Nephron progenitor cell (in vitro differentiated cells): ENCODE data around the gene SENP8.
"Not testable (repeated sequence)": the region's sequence is repeated elsewhere in the genome, so short reads cannot be mapped to it uniquely, and the experiment has no call there.

Experiments used
- DNase-seq: peaks from one replicate; pipeline ENCODE4 v3.0.0; 2021
- H3K27ac Mint-ChIP-seq: 2 replicates; pipeline ENCODE4 v1.8.0; 2021; ENCODE audit warnings: mild to moderate bottlenecking, moderate library complexity, mixed read lengths
- H3K27me3 Mint-ChIP-seq: 2 replicates; pipeline ENCODE4 v1.8.0; 2021; ENCODE audit warnings: mild to moderate bottlenecking, low read depth, mixed read lengths; ENCODE audit not compliant: poor library complexity
- H3K36me3 Mint-ChIP-seq: 2 replicates; pipeline ENCODE4 v1.8.0; 2021; ENCODE audit warnings: low read depth, mixed read lengths
- H3K4me1 Mint-ChIP-seq: 2 replicates; pipeline ENCODE4 v1.8.0; 2021; ENCODE audit warnings: mixed read lengths
- H3K4me3 Mint-ChIP-seq: 2 replicates; pipeline ENCODE4 v1.8.0; 2021; ENCODE audit warnings: mild to moderate bottlenecking, moderate library complexity, mixed read lengths
- H3K9me3 Mint-ChIP-seq: 2 replicates; pipeline ENCODE4 v1.8.0; 2021; ENCODE audit warnings: mild to moderate bottlenecking, moderate library complexity, mixed read lengths
- CTCF ChIP-seq: fragments of 200-600 bp; sonication (generic); IDR thresholded peaks from 2 replicates; pipeline ENCODE4 v1.5.0; 2021; ENCODE audit warnings: antibody characterized with exemption

Gene SENP8

GRCh38 chr15:72118017-72118978, at the start of gene SENP8, which contains the start of gene MYO9A:
TSS of gene SENP8 (plus strand) at chr15:72118403. CDS start at chr15:72139624, 21,221 bp downstream.
TSS of gene MYO9A (minus strand) at chr15:72118150. CDS start at chr15:72046563, 71,587 bp downstream.
- no peaks in the 10 kb centered on the region for H3K36me3 Mint-ChIP-seq
- H3K9me3 Mint-ChIP-seq: no peaks in the 10 kb centered on the region
- TF ChIP-seq CTCF: no peak
- DNase-seq: peak; percentile 98
- H3K27ac Mint-ChIP-seq: peak within 1 kb of the TSS; percentile 97
- peaks cover 53% of the 10 kb centered on the region for H3K4me1 Mint-ChIP-seq
- peaks cover 7% of the 10 kb centered on the region for H3K27me3 Mint-ChIP-seq
- peak within 1 kb of the TSS; percentile 97 for H3K4me3 Mint-ChIP-seq

GRCh38 chr15:72068856-72069255, 49.3 kb upstream of the SENP8 start:
- no peak for DNase-seq
- Mint-ChIP-seq H3K36me3 (no peaks in the 10 kb centered on the region), H3K9me3 (peaks cover 2% of the 10 kb centered on the region), H3K27ac (peak overlapping the region; percentile 51), H3K27me3 (no peaks in the 10 kb centered on the region), H3K4me1 (no peaks in the 10 kb centered on the region), H3K4me3 (no peak overlapping the region)
- no peak for TF ChIP-seq CTCF

GRCh38 chr15:72070817-72071447, 47.3 kb upstream of the SENP8 start:
- Mint-ChIP-seq H3K4me3 (no peak overlapping the region), H3K9me3 (no peaks in the 10 kb centered on the region), H3K36me3 (no peaks in the 10 kb centered on the region), H3K27me3 (peaks cover 3% of the 10 kb centered on the region), H3K27ac (no peak overlapping the region), H3K4me1 (no peaks in the 10 kb centered on the region)
- TF ChIP-seq CTCF: no peak
- no peak for DNase-seq

- H3K27ac Mint-ChIP-seq, H3K27me3 Mint-ChIP-seq, H3K4me3 Mint-ChIP-seq, DNase-seq, H3K36me3 Mint-ChIP-seq, H3K9me3 Mint-ChIP-seq, H3K4me1 Mint-ChIP-seq: not testable (repeated sequence)
Measured at GRCh38 chr15:72071448-72071825, 46.8 kb upstream of the SENP8 start.

- H3K9me3 Mint-ChIP-seq: no peaks in the 10 kb centered on the region
- no peaks in the 10 kb centered on the region for H3K4me1 Mint-ChIP-seq
- H3K27me3 Mint-ChIP-seq: peaks cover 4% of the 10 kb centered on the region
- H3K4me3 Mint-ChIP-seq: no peak overlapping the region
- no peak for TF ChIP-seq CTCF
- no peaks in the 10 kb centered on the region for H3K36me3 Mint-ChIP-seq
- DNase-seq: no peak
- no peak overlapping the region for H3K27ac Mint-ChIP-seq
Measured at GRCh38 chr15:72074335-72075060, 43.7 kb upstream of the SENP8 start.

GRCh38 chr15:72077950-72078349, 40.3 kb upstream of the SENP8 start:
- Mint-ChIP-seq H3K27ac (peak overlapping the region; percentile 19), H3K27me3 (peaks cover 4% of the 10 kb centered on the region), H3K36me3 (peaks cover 5% of the 10 kb centered on the region), H3K9me3 (peaks cover under 1% of the 10 kb centered on the region), H3K4me1 (no peaks in the 10 kb centered on the region), H3K4me3 (no peak overlapping the region)
- no peak for DNase-seq
- TF ChIP-seq CTCF: no peak
